Panc1 (cell line): ENCODE results near the gene MGAT5. TPM values are rescaled to one million over a fixed set of nuclear protein-coding genes. Genes with fewer than 3 reads are reported as not detected.

Experiments
- ATAC-seq: fragments of 200-7000 bp; cut with Tn5 transposase; 2 replicates; pipeline ENCODE4 v1.9.1; 2020; ENCODE audit warnings: mild to moderate bottlenecking, moderate library complexity
- BruUV-seq: library from RNA; stranded (reverse); fragments of 400-500 nt; replicated peaks from 2 replicates; lab custom pipeline; 2021; lab: Mats Ljungman, UMichigan
- CTCF ChIA-PET: fragments of 300-600 bp; sonication (Branson Sonifier 250); formaldehyde crosslinking; loops from one replicate; lab custom pipeline; 2022; ENCODE audit warnings: antibody characterized with exemption; lab: Charles Lee
- POLR2A ChIA-PET: fragments of 300-600 bp; sonication (Branson Sonifier 250); formaldehyde crosslinking; loops from one replicate; lab custom pipeline; 2022; ENCODE audit warnings: antibody characterized with exemption; lab: Charles Lee
- DNase-seq: peaks from one replicate; pipeline ENCODE4 v3.0.0-alpha.2; 2010; ENCODE audit warnings: low read depth, low spot score
- H3K27ac ChIP-seq: 2 replicates; pipeline ENCODE4 v1.5.1; 2011; ENCODE audit warnings: mild to moderate bottlenecking, low read length, inconsistent platforms
- H3K27me3 ChIP-seq: fragments of 200-500 bp; sonication (Bioruptor generic); 2 replicates; pipeline ENCODE4 v1.6.0; 2014; ENCODE audit warnings: low read length, inconsistent platforms; ENCODE audit not compliant: control insufficient read depth, insufficient read depth
- H3K36me3 ChIP-seq: fragments of 200-500 bp; sonication (Bioruptor generic); 2 replicates; pipeline ENCODE4 v1.5.1; 2014; ENCODE audit warnings: inconsistent platforms, mild to moderate bottlenecking, low read length, moderate library complexity; ENCODE audit not compliant: control insufficient read depth, insufficient read depth
- H3K4me1 ChIP-seq: 2 replicates; pipeline ENCODE4 v1.5.1; 2011; ENCODE audit warnings: inconsistent platforms, mild to moderate bottlenecking, low read length, moderate library complexity; ENCODE audit not compliant: control insufficient read depth, insufficient read depth
- H3K4me3 ChIP-seq, 2 experiments: 2 replicates each; pipeline ENCODE4 v1.5.1; 2011 to 2012; ENCODE audit warnings: low read depth in 2 of 2, low read length in 2 of 2, mild to moderate bottlenecking in 2 of 2, inconsistent platforms in 1 of 2, moderate library complexity in 1 of 2
- H3K9me3 ChIP-seq: fragments of 200-500 bp; sonication (Bioruptor generic); 2 replicates; pipeline ENCODE4 v1.5.1; 2014; ENCODE audit warnings: low read depth, mild to moderate bottlenecking, inconsistent platforms, low read length, moderate library complexity; ENCODE audit not compliant: control insufficient read depth, insufficient read depth
- POLR2AphosphoS5 ChIP-seq: IDR thresholded peaks from 2 replicates; pipeline ENCODE4 v1.6.1; 2012; ENCODE audit warnings: mild to moderate bottlenecking, low read depth, low read length, moderate library complexity
- SIN3A ChIP-seq: IDR thresholded peaks from 2 replicates; pipeline ENCODE4 v1.6.1; 2012; ENCODE audit warnings: low read depth, mild to moderate bottlenecking, low read length, moderate library complexity, borderline replicate concordance; ENCODE audit not compliant: insufficient read depth
- TCF7L2 ChIP-seq: IDR thresholded peaks from 2 replicates; pipeline ENCODE4 v1.6.1; 2011; ENCODE audit warnings: mild to moderate bottlenecking, low read depth, low read length, inconsistent platforms
- in situ Hi-C: cut with HindIII; loops from 2 replicates; pipeline ENCODE4 v1.10.0; 2016; ENCODE audit warnings: low sequenced_read_pairs, low pct_unique_long_range_greater_than_20kb
- intact Hi-C: fragments of 100-400 bp; cut with micrococcal nuclease; formaldehyde crosslinking; loops from one replicate; pipeline ENCODE4 v1.10.0; 2022; ENCODE audit not compliant: unreplicated experiment
- total RNA-seq: library from RNA; stranded (reverse); gene quantifications from one replicate; pipeline ENCODE4 v1.2.1, GENCODE V29; 2021; ENCODE audit not compliant: unreplicated experiment
- TF ChIP-seq, protein P1 (sequence below): fragments of 450-650 bp; IDR thresholded peaks from 2 replicates; pipeline ENCODE4 v1.5.1; 2017; ENCODE audit warnings: mild to moderate bottlenecking
- TF ChIP-seq, protein P2 (sequence below), 2 experiments: IDR thresholded peaks; 2 replicates each; pipeline ENCODE4 v1.6.1; 2011 to 2012; ENCODE audit warnings: low read depth in 2 of 2, control low read depth in 1 of 2, low read length in 1 of 2, mild to moderate bottlenecking in 1 of 2, moderate library complexity in 1 of 2; ENCODE audit not compliant: insufficient read depth in 1 of 2

Gene MGAT5
- total RNA-seq, 1 experiment from 2014 or later = 22.1 TPM

DNA sequence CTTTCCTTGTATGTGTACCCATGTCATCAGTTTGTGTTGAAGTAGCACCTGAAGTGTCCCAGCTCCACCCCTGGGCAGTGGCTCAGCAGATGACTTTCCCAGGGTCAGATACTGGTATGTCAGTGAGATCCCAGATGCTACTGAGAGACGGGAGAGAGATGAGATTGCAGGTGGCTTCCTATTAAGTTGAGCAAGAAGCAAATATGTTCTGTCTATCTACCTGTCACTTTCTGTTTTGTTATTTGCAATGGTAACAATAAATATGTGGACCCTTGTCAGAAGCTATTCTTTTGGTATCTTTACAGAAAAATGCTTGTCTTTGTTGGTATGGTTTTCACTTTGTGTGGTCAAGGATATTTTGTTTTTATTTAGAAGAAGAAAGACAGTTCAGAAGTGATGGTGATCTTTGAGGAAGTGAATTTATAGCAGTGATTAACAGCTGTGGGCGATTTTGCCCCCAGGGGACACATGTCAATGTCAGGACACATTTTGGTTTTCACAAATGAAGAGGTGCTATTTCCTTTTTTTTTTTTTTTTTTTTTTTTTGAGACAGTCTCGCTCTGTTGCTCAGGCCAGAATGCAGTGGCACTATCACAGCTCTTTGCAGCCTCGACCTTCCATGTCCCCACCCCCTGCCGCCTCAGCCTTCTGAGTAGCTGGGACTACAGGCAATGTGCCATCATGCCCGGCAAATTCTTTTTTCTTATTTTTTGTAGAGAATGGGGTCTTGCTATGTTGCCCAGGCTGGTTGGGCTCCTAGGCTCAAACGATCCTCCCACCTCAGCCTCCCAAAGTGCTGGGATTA is 21.4 kb downstream of the MGAT5 start:
- in situ Hi-C loops = no loop called here

DNA sequence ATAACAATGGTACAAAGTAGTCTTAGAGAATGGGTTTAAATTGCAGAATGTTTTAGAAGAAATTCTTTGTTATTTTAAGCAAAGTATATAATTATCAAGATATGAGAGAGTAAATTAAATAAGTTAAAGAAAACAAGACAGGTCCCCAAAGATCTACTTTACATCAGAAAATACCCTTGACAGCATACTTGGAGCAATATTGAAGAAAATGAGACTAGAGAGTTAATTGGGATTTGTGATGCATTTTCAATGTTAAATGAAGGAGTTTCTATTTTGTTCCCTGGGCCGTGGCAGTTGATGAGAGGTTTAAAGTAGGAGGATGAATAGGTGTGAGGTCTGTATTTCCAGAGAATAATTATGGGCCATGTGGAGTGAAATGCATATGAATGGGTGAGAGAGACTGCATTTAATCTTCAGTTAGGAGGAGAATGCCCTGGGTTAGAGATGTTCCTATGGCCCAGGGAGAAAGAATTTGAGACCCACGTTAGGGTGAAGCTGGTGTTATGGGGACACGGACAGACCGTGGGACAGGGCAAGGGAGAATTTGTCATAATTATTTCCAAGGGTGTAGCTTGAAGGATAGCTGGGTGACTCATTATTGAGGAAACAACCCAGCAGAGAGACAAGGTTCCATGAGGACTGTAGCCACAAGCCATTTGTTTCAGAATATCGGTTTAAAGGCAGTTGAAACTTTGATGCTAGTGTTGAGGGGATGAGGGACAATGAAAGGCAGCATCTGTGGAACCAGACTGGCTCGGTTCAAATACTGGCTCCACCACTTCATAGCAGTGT is 22.7 kb downstream of the MGAT5 start:
- ChIA-PET POLR2A (no interaction called here), CTCF (no interaction called here)
- H3K4me3 ChIP-seq = no peak overlapping the region
- DNase-seq (no peak), ATAC-seq (no peak)
- no TSS peak for BruUV-seq
- TF ChIP-seq, protein P1, sequence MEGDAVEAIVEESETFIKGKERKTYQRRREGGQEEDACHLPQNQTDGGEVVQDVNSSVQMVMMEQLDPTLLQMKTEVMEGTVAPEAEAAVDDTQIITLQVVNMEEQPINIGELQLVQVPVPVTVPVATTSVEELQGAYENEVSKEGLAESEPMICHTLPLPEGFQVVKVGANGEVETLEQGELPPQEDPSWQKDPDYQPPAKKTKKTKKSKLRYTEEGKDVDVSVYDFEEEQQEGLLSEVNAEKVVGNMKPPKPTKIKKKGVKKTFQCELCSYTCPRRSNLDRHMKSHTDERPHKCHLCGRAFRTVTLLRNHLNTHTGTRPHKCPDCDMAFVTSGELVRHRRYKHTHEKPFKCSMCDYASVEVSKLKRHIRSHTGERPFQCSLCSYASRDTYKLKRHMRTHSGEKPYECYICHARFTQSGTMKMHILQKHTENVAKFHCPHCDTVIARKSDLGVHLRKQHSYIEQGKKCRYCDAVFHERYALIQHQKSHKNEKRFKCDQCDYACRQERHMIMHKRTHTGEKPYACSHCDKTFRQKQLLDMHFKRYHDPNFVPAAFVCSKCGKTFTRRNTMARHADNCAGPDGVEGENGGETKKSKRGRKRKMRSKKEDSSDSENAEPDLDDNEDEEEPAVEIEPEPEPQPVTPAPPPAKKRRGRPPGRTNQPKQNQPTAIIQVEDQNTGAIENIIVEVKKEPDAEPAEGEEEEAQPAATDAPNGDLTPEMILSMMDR = no peak
- TF ChIP-seq, protein P2, sequence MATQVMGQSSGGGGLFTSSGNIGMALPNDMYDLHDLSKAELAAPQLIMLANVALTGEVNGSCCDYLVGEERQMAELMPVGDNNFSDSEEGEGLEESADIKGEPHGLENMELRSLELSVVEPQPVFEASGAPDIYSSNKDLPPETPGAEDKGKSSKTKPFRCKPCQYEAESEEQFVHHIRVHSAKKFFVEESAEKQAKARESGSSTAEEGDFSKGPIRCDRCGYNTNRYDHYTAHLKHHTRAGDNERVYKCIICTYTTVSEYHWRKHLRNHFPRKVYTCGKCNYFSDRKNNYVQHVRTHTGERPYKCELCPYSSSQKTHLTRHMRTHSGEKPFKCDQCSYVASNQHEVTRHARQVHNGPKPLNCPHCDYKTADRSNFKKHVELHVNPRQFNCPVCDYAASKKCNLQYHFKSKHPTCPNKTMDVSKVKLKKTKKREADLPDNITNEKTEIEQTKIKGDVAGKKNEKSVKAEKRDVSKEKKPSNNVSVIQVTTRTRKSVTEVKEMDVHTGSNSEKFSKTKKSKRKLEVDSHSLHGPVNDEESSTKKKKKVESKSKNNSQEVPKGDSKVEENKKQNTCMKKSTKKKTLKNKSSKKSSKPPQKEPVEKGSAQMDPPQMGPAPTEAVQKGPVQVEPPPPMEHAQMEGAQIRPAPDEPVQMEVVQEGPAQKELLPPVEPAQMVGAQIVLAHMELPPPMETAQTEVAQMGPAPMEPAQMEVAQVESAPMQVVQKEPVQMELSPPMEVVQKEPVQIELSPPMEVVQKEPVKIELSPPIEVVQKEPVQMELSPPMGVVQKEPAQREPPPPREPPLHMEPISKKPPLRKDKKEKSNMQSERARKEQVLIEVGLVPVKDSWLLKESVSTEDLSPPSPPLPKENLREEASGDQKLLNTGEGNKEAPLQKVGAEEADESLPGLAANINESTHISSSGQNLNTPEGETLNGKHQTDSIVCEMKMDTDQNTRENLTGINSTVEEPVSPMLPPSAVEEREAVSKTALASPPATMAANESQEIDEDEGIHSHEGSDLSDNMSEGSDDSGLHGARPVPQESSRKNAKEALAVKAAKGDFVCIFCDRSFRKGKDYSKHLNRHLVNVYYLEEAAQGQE (IDR thresholded peaks at IDR 0.05; ENCODE audit: insufficient read depth in 1 of 2, low read depth in 2 of 2, low read length in 1 of 2) = no peak
- TF ChIP-seq TCF7L2 (no peak), SIN3A (no peak), POLR2AphosphoS5 (no peak)
- no peaks in the 10 kb centered on the region for H3K36me3 ChIP-seq
- no peaks in the 10 kb centered on the region for H3K9me3 ChIP-seq
- no peaks in the 10 kb centered on the region for H3K27me3 ChIP-seq
- intact Hi-C loops = no loop called here
- H3K4me1 ChIP-seq = no peaks in the 10 kb centered on the region
- in situ Hi-C loops = no loop called here
- no peak overlapping the region for H3K27ac ChIP-seq

More for the DNA sequence above, 21.4 kb downstream of the MGAT5 start:
- no TSS peak for BruUV-seq
- intact Hi-C loops = no loop called here
- H3K4me3 ChIP-seq = no peak overlapping the region
- ChIA-PET POLR2A (no interaction called here), CTCF (no interaction called here)
- TF ChIP-seq POLR2AphosphoS5 (no peak), SIN3A (no peak), TCF7L2 (no peak)
- TF ChIP-seq, protein P1 = no peak
- TF ChIP-seq, protein P2 (IDR thresholded peaks at IDR 0.05; ENCODE audit: insufficient read depth in 1 of 2, low read depth in 2 of 2, low read length in 1 of 2) = no peak
- H3K36me3 ChIP-seq = no peaks in the 10 kb centered on the region
- H3K27me3 ChIP-seq = no peaks in the 10 kb centered on the region
- H3K27ac ChIP-seq = no peak overlapping the region
- H3K4me1 ChIP-seq = no peaks in the 10 kb centered on the region
- DNase-seq (no peak), ATAC-seq (no peak)
- H3K9me3 ChIP-seq = no peaks in the 10 kb centered on the region
